H1 (cell line): ENCODE measurements around the gene MIGA1. TPM values are rescaled to one million over a fixed set of nuclear protein-coding genes. Genes with fewer than 3 reads are reported as not detected.

Experiments used
- ASH2L ChIP-seq: fragments of 200-600, 300-600 bp; sonication (generic); IDR thresholded peaks from one replicate; pipeline ENCODE4 v1.7.1; 2017; ENCODE audit warnings: low read length
- BCL11A ChIP-seq, 2 experiments: IDR thresholded peaks; one replicate each; pipeline ENCODE4 v1.6.1; 2011; ENCODE audit warnings: low read depth in 2 of 2, low read length in 2 of 2, mild to moderate bottlenecking in 2 of 2
- CHD1 ChIP-seq: IDR thresholded peaks from 2 replicates; pipeline ENCODE4 v1.6.1; 2012; ENCODE audit warnings: low read depth, low read length, improper control_type of control experiment
- CREB1 ChIP-seq: IDR thresholded peaks from 2 replicates; pipeline ENCODE4 v1.6.1; 2012; ENCODE audit warnings: inconsistent platforms
- KDM4A ChIP-seq: IDR thresholded peaks from one replicate; pipeline ENCODE4 v1.7.1; 2012; ENCODE audit warnings: low read depth, mild to moderate bottlenecking, moderate library complexity, low read length, inconsistent platforms; ENCODE audit not compliant: severe bottlenecking
- MAFK ChIP-seq: IDR thresholded peaks from 2 replicates; pipeline ENCODE4 v1.6.1; 2012; ENCODE audit warnings: low read depth, mild to moderate bottlenecking, improper control_type of control experiment, low read length
- polyA plus RNA-seq, 7 experiments: library from polyadenylated mRNA; depleted of rRNA in 3 of 7; stranded (reverse) in 5 of 7; unstranded in 2 of 7; fragments of >200 nt in 5 of 7; fragments of 200-250 nt in 2 of 7; gene quantifications; 1 replicate in 5 of 7; 2 replicates in 1 of 7; 4 replicates in 1 of 7; pipeline versions ENCODE4 v1.2.1 to v1.2.3, GENCODE V29; 2011 to 2013; ENCODE audit warnings: missing spikeins in 2 of 7, mixed read lengths in 2 of 7
- total RNA-seq: library from RNA; stranded (reverse); fragmentation: NEBNext Ultra II Directional; extraction: Animal tissue kit (Norgen Biotek cat#: 25700); gene quantifications from 2 replicates; pipeline ENCODE4 v1.2.1, GENCODE V29; 2021
- TF ChIP-seq, protein P1 (sequence below): fragments of 300-600 bp; sonication (generic); IDR thresholded peaks from 2 replicates; pipeline ENCODE4 v1.7.1; 2012; ENCODE audit warnings: low read length, moderate library complexity, mild to moderate bottlenecking, inconsistent platforms; ENCODE audit not compliant: insufficient replicate concordance

The MIGA1 gene
- total and polyA plus RNA-seq, 2 of the 8 experiments (the other 6 are each of a cell fraction or from before 2014, with no cell fraction given) = 0.95 to 7.0 TPM

DNA sequence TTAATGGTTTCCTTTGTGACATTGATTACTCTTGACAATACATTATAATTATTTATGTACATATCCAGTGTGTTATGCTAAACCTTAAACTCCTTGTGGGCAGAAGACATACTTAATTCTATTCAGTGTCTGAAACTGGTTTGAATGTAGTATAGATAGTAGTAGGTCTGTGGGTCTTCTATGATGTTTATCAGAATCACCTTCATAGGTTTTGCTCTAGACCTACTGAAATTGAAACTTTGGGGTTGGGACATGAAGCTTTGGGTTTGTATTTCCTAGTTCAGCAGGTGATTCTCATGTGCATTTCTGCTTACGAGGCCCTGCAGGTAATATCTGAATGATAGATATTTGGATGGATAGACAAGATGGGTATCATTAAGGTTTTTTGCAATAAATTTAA is 48.6 kb downstream of the MIGA1 start (continued):
- TF ChIP-seq, protein P1, sequence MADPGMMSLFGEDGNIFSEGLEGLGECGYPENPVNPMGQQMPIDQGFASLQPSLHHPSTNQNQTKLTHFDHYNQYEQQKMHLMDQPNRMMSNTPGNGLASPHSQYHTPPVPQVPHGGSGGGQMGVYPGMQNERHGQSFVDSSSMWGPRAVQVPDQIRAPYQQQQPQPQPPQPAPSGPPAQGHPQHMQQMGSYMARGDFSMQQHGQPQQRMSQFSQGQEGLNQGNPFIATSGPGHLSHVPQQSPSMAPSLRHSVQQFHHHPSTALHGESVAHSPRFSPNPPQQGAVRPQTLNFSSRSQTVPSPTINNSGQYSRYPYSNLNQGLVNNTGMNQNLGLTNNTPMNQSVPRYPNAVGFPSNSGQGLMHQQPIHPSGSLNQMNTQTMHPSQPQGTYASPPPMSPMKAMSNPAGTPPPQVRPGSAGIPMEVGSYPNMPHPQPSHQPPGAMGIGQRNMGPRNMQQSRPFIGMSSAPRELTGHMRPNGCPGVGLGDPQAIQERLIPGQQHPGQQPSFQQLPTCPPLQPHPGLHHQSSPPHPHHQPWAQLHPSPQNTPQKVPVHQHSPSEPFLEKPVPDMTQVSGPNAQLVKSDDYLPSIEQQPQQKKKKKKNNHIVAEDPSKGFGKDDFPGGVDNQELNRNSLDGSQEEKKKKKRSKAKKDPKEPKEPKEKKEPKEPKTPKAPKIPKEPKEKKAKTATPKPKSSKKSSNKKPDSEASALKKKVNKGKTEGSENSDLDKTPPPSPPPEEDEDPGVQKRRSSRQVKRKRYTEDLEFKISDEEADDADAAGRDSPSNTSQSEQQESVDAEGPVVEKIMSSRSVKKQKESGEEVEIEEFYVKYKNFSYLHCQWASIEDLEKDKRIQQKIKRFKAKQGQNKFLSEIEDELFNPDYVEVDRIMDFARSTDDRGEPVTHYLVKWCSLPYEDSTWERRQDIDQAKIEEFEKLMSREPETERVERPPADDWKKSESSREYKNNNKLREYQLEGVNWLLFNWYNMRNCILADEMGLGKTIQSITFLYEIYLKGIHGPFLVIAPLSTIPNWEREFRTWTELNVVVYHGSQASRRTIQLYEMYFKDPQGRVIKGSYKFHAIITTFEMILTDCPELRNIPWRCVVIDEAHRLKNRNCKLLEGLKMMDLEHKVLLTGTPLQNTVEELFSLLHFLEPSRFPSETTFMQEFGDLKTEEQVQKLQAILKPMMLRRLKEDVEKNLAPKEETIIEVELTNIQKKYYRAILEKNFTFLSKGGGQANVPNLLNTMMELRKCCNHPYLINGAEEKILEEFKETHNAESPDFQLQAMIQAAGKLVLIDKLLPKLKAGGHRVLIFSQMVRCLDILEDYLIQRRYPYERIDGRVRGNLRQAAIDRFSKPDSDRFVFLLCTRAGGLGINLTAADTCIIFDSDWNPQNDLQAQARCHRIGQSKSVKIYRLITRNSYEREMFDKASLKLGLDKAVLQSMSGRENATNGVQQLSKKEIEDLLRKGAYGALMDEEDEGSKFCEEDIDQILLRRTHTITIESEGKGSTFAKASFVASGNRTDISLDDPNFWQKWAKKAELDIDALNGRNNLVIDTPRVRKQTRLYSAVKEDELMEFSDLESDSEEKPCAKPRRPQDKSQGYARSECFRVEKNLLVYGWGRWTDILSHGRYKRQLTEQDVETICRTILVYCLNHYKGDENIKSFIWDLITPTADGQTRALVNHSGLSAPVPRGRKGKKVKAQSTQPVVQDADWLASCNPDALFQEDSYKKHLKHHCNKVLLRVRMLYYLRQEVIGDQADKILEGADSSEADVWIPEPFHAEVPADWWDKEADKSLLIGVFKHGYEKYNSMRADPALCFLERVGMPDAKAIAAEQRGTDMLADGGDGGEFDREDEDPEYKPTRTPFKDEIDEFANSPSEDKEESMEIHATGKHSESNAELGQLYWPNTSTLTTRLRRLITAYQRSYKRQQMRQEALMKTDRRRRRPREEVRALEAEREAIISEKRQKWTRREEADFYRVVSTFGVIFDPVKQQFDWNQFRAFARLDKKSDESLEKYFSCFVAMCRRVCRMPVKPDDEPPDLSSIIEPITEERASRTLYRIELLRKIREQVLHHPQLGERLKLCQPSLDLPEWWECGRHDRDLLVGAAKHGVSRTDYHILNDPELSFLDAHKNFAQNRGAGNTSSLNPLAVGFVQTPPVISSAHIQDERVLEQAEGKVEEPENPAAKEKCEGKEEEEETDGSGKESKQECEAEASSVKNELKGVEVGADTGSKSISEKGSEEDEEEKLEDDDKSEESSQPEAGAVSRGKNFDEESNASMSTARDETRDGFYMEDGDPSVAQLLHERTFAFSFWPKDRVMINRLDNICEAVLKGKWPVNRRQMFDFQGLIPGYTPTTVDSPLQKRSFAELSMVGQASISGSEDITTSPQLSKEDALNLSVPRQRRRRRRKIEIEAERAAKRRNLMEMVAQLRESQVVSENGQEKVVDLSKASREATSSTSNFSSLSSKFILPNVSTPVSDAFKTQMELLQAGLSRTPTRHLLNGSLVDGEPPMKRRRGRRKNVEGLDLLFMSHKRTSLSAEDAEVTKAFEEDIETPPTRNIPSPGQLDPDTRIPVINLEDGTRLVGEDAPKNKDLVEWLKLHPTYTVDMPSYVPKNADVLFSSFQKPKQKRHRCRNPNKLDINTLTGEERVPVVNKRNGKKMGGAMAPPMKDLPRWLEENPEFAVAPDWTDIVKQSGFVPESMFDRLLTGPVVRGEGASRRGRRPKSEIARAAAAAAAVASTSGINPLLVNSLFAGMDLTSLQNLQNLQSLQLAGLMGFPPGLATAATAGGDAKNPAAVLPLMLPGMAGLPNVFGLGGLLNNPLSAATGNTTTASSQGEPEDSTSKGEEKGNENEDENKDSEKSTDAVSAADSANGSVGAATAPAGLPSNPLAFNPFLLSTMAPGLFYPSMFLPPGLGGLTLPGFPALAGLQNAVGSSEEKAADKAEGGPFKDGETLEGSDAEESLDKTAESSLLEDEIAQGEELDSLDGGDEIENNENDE = no peak
- no peak for TF ChIP-seq KDM4A
- no peak for TF ChIP-seq ASH2L
- TF ChIP-seq MAFK = no peak
- no peak for TF ChIP-seq BCL11A (IDR thresholded peaks at IDR 0.05; ENCODE audit: low read depth in 2 of 2, low read length in 2 of 2)
- no peak for TF ChIP-seq CREB1
- no peak for TF ChIP-seq CHD1
